Activated B cell treated with CpG ODN at 0.5 μM for 24 hours (primary cell): ENCODE results near the gene RAPGEF3. TPM values are rescaled to one million over a fixed set of nuclear protein-coding genes. Genes with fewer than 3 reads are reported as not detected.

ENCODE experiments used
- ATAC-seq: fragments of 200-7000 bp; cut with Tn5 transposase; one replicate; pipeline ENCODE4 v1.10.0; 2021; ENCODE audit warnings: low read depth, mild to moderate bottlenecking, moderate library complexity
- CTCF ChIA-PET: fragments of 350-600 bp; sonication (Branson Sonifier 250); formaldehyde crosslinking; loops from one replicate; lab custom pipeline; 2021; ENCODE audit warnings: antibody characterized with exemption; lab: Charles Lee
- POLR2A ChIA-PET: fragments of 350-600 bp; sonication (Branson Sonifier 250); formaldehyde crosslinking; loops from one replicate; lab custom pipeline; 2021; ENCODE audit warnings: antibody characterized with exemption; lab: Charles Lee
- DNase-seq: peaks from one replicate; pipeline ENCODE4 v3.0.0; 2022
- H3K27ac Mint-ChIP-seq: one replicate; pipeline ENCODE4 v1.8.0; 2020; ENCODE audit warnings: mixed read lengths
- H3K27me3 Mint-ChIP-seq: one replicate; pipeline ENCODE4 v1.8.0; 2021; ENCODE audit warnings: mixed read lengths
- H3K36me3 Mint-ChIP-seq: one replicate; pipeline ENCODE4 v1.8.0; 2021; ENCODE audit warnings: low read depth, mixed read lengths
- H3K4me1 Mint-ChIP-seq: one replicate; pipeline ENCODE4 v1.8.0; 2021; ENCODE audit warnings: mixed read lengths
- H3K4me3 Mint-ChIP-seq: one replicate; pipeline ENCODE4 v1.8.0; 2020; ENCODE audit warnings: mild to moderate bottlenecking, mixed read lengths
- H3K9me3 Mint-ChIP-seq: one replicate; pipeline ENCODE4 v1.8.0; 2020; ENCODE audit warnings: mixed read lengths
- CTCF ChIP-seq: fragments of 200-600 bp; IDR thresholded peaks from one replicate; pipeline ENCODE4 v1.8.0; 2022; ENCODE audit warnings: antibody characterized with exemption, mild to moderate bottlenecking
- intact Hi-C: fragments of 100-400 bp; cut with micrococcal nuclease; formaldehyde crosslinking; loops from one replicate; pipeline ENCODE4 v1.15.1; 2024
- total RNA-seq: library from RNA; stranded (reverse); gene quantifications from 2 replicates; pipeline ENCODE4 v1.2.3, GENCODE V29; 2022

RAPGEF3 gene
- total RNA-seq, 1 donor from 2014 or later, result 5.0 TPM

- CTCF ChIA-PET, result interaction anchor here (1.1 to 1.7 kb wide), 3 partner anchors 44 to 77 kb away, joined by 4 to 5 read pairs (median 4); no protein-coding TSS in a partner anchor
- peaks cover 4% of the 10 kb centered on the region for H3K4me1 Mint-ChIP-seq
- H3K36me3 Mint-ChIP-seq, result peaks cover 72% of the 10 kb centered on the region
- TF ChIP-seq CTCF, result no peak
- H3K27ac Mint-ChIP-seq, result no peak overlapping the region
- no peaks in the 10 kb centered on the region for H3K9me3 Mint-ChIP-seq
- ATAC-seq (no peak), DNase-seq (no peak)
- intact Hi-C loops, result no loop called here
- H3K4me3 Mint-ChIP-seq, result no peak overlapping the region
- POLR2A ChIA-PET, result no interaction called here
- H3K27me3 Mint-ChIP-seq, result no peaks in the 10 kb centered on the region
Measured at GRCh38 chr12:47793015-47793681, 34.5 kb upstream of the RAPGEF3 start.

DNA sequence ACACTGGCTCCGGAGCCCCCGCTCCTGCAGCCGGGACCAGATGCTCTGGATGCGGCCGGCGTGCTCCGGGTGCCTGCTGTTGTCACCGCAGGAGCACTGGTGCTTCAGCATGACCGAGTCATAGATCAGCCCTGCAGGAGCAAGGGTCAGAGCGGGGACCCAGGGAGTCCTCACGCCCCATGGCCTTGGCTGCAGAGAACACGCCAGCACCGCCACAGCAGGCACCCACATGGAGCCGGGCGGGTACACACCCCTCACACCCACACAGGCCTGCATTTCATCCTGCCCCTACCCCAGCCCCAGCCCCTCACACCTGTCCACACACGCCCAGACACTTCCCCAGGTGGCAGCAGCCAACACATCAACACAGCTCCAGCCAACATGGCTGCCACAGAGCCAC lies 33.2 kb upstream of the RAPGEF3 start:
- DNase-seq (no peak), ATAC-seq (no peak)
- TF ChIP-seq CTCF, result no peak
- H3K4me1 Mint-ChIP-seq, result no peaks in the 10 kb centered on the region
- H3K36me3 Mint-ChIP-seq, result peaks cover 77% of the 10 kb centered on the region
- H3K27me3 Mint-ChIP-seq, result no peaks in the 10 kb centered on the region
- H3K9me3 Mint-ChIP-seq, result no peaks in the 10 kb centered on the region
- H3K4me3 Mint-ChIP-seq, result no peak overlapping the region
- POLR2A ChIA-PET, result interaction anchor here (0.6 kb wide), 1 partner anchor 10 kb away, joined by 3 read pairs; no protein-coding TSS in a partner anchor
- intact Hi-C loops, result no loop called here
- H3K27ac Mint-ChIP-seq, result no peak overlapping the region
- CTCF ChIA-PET, result interaction anchor here (1.7 kb wide), 1 partner anchor 46 kb away, joined by 5 read pairs; no protein-coding TSS in a partner anchor

GRCh38 chr12:47791351-47791746 lies 32.7 kb upstream of the RAPGEF3 start:
- Mint-ChIP-seq H3K4me1 (no peaks in the 10 kb centered on the region), H3K36me3 (peaks cover 82% of the 10 kb centered on the region), H3K4me3 (no peak overlapping the region), H3K9me3 (no peaks in the 10 kb centered on the region), H3K27ac (no peak overlapping the region), H3K27me3 (no peaks in the 10 kb centered on the region)
- ATAC-seq (no peak), DNase-seq (no peak)
- no peak for TF ChIP-seq CTCF
- intact Hi-C loops, result no loop called here
- ChIA-PET POLR2A (interaction anchor here (0.6 kb wide), 1 partner anchor 10 kb away, joined by 3 read pairs; no protein-coding TSS in a partner anchor), CTCF (interaction anchor here (1.7 kb wide), 1 partner anchor 46 kb away, joined by 5 read pairs; no protein-coding TSS in a partner anchor)

DNA sequence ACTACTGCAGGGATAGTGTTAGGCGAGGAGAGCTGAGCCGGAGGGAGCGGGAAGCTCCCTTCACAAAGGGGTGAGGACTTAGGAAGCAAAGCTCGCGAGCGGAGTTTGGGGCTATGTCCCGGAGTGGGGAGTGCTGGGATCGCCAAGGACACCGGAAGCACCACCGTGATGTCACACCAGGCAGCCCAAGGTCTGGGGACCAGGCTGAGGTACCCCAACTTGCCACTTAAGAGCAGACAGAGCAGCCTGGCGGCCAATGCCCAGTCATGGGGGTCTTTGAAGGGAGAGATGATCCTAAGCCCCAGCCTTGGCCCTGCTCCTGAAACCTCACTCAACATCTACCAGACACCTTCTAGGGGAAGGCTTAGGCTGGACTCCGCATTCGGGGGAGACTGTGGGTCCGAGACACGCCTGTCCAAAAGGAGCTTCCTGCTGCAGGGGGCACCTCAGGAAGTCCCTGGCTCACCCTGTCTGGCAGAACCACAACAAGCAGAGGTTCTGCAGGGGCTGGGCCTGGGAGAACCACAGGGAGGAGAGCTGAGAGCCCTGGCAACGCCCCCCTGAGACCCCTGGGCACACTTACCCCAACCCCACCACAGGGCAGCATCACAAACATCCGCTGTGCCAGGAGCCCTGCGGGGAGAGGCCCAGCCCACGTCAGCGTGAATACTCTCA lies 32.1 kb upstream of the RAPGEF3 start:
- intact Hi-C loops, result no loop called here
- CTCF ChIA-PET, result interaction anchor here (1.2 kb wide), 1 partner anchor 10 kb away, joined by 3 read pairs; no protein-coding TSS in a partner anchor
- no peak for ATAC-seq
- Mint-ChIP-seq H3K9me3 (no peaks in the 10 kb centered on the region), H3K27ac (no peak overlapping the region), H3K4me1 (no peaks in the 10 kb centered on the region), H3K27me3 (no peaks in the 10 kb centered on the region), H3K4me3 (no peak overlapping the region), H3K36me3 (peaks cover 87% of the 10 kb centered on the region)
- POLR2A ChIA-PET, result interaction anchor here (1.1 kb wide), 1 partner anchor 8 kb away, joined by 3 read pairs; no protein-coding TSS in a partner anchor
- no peak for DNase-seq
- no peak for TF ChIP-seq CTCF
